ENCODE data around the gene MRPS10. TPM values are rescaled to one million over a fixed set of nuclear protein-coding genes. Genes with fewer than 3 reads are reported as not detected.

Gene MRPS10
- total RNA-seq, 1 donor from 2014 or later: 5.4 TPM

DNA sequence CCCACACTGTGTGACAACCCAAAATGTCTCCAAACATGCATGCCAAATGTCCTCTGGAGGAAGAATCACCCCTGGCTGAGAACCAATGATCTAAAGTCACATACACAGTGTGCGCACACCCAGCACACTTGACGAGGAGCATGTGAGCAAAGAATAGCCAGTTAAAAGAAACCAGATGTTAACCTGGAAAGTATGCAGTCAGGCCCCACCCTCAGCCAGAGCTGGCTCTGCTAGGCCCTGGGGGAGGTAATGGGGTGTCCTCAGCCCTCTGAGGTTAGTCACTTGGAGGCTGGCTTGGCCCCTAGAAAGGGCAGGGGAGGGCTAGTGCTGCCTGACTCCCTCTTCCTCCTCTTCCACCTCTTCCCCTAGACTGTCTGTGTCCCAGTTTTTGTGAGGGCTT lies 59.6 kb downstream of the MRPS10 start:
- H3K27ac ChIP-seq: no peak overlapping the region
- intact Hi-C loops (cut with DNase I): no loop called here
- TF ChIP-seq, protein P1, sequence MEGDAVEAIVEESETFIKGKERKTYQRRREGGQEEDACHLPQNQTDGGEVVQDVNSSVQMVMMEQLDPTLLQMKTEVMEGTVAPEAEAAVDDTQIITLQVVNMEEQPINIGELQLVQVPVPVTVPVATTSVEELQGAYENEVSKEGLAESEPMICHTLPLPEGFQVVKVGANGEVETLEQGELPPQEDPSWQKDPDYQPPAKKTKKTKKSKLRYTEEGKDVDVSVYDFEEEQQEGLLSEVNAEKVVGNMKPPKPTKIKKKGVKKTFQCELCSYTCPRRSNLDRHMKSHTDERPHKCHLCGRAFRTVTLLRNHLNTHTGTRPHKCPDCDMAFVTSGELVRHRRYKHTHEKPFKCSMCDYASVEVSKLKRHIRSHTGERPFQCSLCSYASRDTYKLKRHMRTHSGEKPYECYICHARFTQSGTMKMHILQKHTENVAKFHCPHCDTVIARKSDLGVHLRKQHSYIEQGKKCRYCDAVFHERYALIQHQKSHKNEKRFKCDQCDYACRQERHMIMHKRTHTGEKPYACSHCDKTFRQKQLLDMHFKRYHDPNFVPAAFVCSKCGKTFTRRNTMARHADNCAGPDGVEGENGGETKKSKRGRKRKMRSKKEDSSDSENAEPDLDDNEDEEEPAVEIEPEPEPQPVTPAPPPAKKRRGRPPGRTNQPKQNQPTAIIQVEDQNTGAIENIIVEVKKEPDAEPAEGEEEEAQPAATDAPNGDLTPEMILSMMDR (IDR thresholded peaks at IDR 0.05): no peak
- no peak for DNase-seq (ENCODE audit: low spot score in 2 of 2)
- H3K36me3 ChIP-seq: no peaks in the 10 kb centered on the region
- no peak overlapping the region for H3K4me3 ChIP-seq
- no peaks in the 10 kb centered on the region for H3K4me1 ChIP-seq
- no peaks in the 10 kb centered on the region for H3K9me3 ChIP-seq
- no peaks in the 10 kb centered on the region for H3K27me3 ChIP-seq

Other genes with a start within 250 kb of the MRPS10 start
- 26.0 TPM for gene TAF8, start 167.3 kb downstream of the MRPS10 start, total RNA-seq
- gene C6orf132, start 75.2 kb downstream of the MRPS10 start, total RNA-seq: 1.3 TPM
- 0.21 TPM for gene GUCA1A, start 44.5 kb downstream of the MRPS10 start, total RNA-seq
- 0.64 TPM for gene GUCA1B, start 22.9 kb downstream of the MRPS10 start, total RNA-seq
- gene TRERF1, start 234.1 kb upstream of the MRPS10 start, total RNA-seq: 34.1 TPM